GM21390 (cell line): ENCODE measurements around the gene DUSP7.

Experiments used
- ATAC-seq: cut with Tn5 transposase; IDR thresholded peaks from one replicate; pipeline ENCODE4 v1.9.1; 2021; ENCODE audit not compliant: unreplicated experiment

DUSP7 gene

DNA sequence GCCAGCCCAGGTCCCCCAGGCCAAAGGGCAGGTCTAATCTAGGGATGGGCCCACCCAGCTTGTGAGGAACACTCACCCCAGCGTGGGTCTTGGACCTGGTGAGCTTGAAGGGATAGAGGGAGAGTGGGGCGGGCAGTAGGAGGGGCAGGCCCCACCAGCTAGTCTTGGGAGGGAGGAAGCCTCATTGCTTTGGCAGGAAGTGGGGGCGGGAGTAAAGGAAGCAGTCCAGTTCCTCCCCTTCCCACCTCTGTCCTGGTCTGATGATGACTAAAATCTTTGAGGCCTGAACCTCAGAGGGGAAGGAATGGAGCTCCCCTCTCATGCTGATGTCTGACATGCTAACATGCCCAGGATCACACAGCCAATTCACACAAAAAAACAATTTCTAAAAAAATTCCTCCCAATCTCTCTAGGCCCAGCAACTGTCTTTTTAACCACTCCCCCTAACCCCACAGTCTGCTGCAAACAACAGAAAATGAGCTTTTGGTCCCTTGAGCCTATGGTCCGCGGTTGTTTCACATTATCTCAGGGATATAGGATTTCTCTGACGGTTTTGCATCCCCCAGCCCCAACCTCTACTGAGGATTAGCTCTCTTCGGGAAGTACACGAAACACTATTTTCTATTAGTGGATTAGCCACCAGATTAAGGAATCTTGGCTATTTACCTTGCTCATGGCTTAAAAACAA, 30.7 kb upstream of the DUSP7 start:
- ATAC-seq, result no peak

DNA sequence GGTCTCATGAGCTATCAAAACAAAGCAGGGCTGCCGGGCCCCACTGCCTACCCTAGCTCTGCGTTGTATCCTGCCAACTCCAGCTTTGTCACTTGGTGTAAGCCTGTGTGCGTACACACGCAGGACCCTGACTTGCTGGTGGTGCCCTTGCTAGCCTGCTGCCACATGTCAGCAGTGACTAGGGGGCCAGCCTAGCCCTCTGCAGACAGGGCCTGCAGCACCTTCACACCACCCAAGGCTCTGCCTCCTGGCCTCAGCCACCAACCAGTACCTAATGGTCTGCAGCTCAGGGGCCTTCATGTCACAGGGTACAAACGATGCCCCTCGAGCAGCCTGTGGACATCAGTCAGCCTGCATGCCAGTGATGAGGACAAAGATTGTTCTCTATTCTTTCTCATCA, 30.1 kb upstream of the DUSP7 start:
- ATAC-seq, result no peak

DNA sequence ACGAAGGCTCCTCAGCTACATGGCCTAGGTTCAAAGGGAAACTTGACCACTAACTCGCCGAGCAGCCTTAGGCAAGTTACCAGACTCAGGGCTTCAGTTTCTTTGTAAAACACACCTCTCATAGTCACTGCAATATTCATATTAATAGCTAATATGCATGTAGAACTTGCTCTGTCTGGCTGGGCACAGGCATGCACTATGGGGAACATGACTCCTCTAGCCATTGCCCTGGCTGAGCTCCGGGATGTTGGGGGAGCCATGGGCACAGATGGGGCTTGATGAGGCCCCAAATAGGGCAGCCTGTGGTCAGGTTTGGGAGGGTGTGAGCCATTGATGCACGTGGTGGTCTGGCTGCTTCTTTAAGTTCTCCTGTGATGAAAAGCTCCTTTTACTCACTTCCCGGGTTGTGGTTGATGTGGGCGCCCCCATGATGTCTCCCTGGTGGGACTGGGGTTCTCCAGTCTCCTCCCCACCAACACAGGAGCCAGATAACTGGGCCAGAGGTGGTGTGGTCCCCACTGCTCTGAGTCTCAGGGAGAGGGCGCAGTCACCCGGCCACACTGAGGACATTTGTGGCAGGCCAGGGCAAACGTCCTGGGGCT, 29.4 kb upstream of the DUSP7 start:
- ATAC-seq, result no peak

DNA sequence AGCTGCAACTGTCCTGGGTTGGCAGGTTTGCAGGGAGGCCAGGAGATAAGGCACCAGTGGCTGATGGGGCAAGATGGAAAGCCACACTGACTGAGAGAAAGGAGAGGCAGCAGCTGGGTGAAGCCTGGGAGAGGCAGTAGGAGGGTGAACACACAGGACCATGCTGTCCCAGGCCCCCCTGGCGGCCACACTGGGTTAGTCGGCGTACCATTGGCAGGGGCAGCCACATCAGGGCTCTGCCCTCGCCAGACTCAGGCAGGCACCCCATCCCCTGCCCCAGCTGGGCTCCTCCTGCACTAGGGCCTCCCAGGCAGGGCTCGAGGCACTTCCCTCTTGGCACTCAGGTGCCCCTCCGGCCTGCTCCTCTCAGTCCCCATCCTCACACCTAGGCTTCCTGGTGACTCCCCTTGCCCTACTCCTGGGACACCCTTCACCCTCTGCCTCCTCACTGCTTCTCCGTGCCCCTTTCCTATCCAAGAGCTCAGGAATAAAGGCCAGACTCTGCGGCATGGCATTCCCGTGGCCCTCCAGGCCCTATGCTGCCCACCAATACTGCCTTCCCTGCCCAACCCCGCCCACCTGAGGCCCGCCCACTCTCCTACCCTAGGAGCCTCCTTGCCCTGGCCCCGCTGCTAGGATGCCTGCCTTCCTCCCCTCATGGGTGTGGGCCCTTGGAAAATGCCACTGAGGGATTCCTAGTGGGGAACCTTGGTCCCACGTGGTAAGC, 28.7 kb upstream of the DUSP7 start:
- no peak for ATAC-seq

DNA sequence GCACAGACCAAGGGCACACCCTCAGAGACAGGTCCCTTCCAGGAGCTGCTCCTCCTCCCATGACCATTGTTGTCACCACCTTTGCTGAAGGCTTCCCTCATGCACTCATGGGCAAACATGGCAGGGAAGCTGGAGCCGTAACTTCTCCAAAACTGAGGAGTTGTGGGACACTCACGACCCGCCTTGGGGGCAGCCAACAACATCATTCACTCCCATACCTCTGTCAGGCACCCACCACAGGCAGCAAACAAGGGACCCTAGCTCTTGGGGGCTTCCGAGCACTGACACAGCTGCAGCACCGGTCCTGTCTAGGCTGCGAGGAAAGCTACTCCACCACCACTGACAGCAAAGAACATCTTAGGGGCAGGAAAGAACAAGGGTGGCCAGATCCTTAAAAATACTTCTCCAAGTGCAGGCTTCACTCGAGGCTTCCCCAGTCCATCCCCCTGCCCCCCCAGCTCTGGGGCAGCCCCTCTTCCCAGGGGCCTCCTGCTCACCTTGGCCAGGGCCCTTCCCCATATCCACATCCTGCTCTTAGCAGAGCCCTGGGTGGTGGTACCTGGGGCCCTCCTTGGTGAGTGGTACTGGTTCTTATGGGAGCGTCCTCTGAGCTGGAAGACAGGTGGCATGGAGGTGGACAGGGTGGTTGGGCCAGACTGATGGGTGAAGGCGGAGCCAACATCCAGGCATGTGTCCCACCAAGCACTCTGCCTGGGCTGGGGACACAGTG, 28.0 kb upstream of the DUSP7 start:
- no peak for ATAC-seq

DNA sequence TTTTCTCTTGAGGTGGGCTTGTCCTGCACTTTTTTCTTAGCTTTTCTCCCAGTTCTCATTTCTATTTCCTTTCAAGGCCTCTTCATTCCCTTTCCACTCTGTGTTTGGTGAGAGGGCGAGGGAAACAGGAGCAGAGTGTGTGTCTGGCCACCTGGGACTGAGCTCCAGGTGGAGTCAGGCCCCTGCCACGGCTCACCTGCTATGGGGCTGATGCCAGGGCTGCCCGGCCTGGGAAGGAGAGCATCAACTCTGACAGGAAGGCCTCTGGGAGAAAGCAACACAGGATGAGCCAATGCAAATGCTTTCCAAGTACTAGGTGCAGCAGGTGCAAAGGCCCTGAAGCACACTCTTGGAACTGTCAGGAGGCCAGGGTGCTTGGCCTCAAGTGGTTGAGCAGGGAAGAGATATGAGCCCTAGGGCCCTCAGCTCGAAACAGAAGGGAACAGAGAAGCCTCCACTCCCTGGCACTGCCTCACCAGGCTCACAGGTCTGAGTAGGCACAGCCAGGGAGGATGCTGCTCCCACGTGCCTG, 27.3 kb upstream of the DUSP7 start:
- no peak for ATAC-seq

DNA sequence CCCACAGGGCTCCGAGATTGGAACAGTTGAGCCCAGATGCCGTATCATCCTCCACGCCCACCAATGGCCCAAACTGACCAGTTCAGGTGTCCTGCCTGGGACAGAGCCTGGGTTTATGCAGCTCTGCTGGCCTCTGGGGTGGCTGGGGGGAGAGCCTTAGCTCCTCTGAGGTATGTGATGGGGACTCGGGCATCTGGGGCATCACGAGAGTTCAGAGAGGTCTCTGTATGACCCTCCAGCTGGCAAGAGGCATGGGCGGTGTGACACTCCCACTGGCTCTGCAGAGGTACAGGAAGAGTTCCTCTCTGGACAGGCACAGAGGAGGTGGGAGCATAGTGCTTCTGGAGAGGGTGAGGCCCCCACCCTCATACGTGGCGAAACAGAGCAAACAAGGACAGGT, 26.6 kb upstream of the DUSP7 start:
- no peak for ATAC-seq

DNA sequence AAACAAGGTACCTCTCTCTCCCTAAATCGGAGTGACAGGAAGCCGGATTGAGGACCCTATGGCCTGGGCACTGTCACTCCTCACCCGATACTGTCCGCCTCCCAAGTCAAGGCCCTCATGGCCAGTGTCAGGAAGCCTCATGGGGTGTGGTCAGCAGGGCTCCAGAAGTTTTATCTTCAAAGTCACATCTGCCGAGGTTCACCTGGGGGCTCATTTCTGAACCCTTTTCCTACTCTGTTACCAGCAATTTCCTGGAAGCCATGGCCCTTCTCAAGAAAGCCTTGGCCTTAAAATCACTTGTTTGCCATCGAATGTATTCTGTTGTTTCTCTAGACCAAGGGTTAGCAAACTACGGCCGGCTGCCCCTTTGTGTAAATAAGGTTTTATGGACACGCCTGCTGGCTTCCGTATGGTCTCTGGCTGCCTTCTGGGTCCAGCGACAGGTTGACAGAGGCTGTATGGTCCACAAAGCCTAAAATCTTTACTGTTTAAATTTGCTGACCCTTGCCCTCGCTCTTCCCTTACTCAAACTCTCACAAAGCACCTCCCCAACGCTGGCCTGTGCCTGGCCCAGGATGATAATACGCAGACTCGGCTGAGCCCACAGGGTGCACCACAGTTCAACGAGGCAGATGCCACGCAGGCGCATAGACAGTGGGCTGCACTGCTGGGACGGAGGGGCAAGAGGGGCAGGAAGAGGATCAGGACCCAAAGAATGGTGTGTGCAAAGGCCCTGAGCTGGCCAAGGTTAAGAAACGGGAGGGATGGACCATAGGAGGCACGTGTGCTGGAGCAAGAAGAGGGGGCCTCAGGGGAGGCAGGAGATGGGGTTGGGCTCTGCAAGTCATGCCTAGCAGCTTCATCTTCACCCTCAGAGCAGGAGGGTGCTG, 24.7 kb upstream of the DUSP7 start:
- no peak for ATAC-seq

DNA sequence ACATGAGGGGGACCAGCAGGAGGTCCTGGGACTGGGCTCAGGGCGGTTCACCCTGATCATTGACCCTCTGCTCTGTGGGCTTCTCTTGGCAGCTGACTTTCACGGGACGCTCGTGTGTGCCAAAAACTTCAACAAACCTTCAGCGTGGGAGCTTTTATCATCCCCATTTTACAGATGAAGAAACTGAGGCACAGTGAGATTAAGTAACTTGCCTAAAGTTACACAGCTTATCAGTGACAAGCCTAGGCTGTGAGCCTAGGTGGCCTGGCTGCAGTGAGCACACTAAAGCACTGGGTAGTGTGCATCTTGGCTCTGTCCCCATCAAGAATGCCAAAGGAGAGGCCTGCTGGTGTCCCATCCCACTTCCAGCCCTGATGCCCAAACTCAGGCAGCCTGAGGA, 23.6 kb upstream of the DUSP7 start:
- no peak for ATAC-seq

DNA sequence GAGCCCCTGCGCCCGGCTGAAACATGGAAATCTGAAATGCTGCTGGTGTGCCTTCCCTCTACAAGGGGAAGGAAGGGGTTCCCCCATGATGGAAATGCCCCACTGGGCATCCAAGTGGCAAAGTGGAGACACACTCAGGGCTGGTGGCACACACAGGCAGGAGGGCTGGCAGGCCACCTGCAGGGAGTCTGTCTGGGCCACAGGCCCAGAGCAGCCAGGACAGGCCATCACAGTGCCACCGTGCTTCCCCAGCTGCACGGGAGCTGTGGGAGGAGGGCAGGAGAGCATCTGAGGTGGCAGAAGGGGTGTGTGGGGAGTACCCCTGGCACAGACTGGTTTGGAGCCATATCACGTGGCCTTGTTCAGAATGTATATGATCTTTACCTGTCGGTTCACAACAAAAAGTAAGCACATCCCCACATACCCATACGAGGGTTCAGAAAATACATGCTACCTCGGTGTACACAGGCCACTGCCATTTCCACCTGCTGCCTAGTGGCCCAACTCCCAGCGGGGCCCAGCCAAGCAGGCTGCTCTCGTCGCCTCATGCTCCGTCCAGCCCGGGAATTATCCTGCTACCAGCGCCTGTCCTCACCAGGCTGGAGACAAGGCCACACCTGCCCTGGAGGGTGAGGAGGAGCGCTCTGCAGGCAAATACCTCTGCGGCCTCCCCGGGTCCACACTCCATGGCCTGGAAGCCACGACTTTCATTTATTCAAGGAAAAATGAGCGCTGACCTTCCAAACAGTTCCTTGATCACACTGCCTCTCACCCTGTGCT, 22.6 kb upstream of the DUSP7 start:
- ATAC-seq, result no peak

DNA sequence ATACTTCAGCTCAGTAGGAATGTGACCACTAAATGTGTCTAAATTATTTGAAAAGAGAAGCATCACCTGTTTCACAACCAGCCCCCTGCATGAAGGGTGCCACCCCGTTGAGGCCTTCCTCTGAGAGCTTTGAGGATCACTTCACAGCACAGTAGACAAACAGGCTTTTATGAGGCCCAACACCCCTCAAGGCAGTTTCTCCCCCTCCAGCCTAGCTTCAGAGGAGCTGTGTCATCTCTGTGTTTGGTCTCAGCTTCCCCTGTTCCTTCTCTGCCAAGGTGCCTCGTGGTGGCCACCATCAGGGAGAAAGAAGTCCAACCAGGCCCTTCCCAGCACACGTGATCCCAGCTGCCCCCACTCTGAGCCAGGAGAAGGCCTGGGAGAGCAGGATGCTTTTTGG, 21.6 kb upstream of the DUSP7 start:
- ATAC-seq, result no peak

DNA sequence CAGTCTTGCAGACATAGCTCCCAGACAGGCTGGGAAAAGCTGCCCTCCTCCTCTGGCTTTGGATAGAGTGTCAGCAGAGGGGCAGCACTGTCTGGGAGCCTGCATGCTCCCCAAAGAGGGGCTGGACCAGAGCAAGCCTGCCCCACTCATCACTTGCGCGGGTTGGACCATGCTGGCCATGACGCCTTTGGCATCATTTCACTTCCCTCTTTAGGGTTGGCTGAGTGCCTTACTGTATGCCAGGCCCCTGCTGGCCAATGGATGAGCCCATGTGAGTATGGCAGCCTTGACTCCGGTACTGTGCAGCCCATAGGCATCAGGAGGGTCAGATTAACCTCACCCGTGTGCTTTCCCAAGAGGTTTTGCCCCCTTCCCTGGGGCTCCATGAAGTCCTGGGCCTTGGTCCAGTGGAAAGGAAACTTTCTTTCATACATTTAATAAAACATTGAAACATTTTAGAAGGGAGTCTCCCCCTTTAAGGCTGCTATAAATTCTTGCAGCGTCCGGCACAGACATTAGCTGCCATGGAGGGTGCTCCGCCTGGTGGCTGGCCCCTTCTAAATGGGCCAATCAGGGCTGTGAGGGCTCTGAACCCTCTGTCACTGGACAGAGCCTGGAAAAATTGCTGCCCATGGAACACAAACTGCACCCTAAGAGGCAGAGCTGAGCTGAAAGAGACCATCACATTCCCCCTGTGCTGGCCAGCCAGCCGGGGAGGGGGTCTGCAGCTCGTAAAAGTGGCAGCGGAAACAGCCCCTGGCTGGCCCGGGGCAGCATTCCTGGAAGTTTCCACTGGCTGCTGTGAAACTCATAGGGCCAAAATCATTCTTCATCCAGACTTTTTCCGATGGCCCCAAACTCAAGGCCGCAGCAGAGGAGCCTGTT, 20.8 kb upstream of the DUSP7 start:
- ATAC-seq, result no peak

DNA sequence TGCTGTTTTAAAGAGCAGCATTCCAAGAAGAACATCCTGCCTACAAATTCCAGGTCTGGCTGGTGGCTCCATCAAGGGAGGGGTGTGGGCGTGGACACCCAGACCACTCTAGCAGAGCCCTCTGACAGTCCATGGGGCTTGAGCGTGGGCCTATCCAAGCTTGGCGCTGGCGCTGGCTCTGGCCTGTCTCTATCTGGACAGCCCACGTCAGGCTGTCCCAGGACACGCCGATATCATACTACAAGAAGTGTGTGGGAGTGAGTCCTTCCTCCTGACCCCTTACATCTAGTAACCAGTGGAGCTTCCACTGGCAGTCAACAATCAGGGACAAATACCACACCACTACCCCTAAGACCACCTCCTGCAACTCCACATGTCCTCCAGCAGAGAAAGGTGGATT, 17.1 kb upstream of the DUSP7 start:
- ATAC-seq, result no peak

DNA sequence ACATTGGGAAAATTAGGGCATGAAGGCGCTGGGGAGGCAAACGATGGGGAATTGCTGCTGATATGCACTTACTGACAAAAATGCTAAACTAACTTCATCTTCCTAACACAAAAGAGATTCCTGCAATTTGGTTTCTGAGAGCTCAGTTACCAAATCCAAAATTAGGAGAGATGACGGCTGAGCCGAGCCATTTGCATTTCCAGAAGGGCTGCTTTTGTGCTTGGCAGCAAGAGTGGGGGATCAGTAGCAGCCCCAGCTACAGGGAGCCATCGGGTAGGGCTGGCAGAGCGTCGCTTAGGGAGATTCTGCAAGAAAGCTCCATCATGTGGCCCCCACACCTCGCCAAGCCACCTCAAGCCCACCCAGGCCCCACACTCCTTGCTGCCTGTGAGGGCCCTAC, 16.1 kb upstream of the DUSP7 start:
- ATAC-seq, result no peak

DNA sequence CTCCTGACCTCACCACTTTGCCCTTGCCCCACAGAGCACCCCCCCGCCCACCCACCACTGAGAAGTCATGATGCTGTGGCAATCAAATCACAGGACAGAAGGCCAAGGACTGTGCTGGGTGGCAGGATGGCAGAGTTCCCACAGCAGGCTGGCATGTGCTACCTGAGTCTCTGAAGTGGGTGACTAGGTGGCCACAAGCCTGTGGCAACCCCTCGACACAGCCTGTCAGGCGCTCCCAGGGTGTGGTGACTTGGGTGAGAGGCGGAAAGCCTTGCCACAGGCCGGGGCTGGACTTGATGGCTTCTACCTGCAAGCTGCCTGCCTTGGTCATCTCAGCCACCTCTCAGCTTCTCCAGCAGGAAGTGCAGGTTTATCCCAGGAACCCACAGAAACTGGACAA, 15.6 kb upstream of the DUSP7 start:
- no peak for ATAC-seq

DNA sequence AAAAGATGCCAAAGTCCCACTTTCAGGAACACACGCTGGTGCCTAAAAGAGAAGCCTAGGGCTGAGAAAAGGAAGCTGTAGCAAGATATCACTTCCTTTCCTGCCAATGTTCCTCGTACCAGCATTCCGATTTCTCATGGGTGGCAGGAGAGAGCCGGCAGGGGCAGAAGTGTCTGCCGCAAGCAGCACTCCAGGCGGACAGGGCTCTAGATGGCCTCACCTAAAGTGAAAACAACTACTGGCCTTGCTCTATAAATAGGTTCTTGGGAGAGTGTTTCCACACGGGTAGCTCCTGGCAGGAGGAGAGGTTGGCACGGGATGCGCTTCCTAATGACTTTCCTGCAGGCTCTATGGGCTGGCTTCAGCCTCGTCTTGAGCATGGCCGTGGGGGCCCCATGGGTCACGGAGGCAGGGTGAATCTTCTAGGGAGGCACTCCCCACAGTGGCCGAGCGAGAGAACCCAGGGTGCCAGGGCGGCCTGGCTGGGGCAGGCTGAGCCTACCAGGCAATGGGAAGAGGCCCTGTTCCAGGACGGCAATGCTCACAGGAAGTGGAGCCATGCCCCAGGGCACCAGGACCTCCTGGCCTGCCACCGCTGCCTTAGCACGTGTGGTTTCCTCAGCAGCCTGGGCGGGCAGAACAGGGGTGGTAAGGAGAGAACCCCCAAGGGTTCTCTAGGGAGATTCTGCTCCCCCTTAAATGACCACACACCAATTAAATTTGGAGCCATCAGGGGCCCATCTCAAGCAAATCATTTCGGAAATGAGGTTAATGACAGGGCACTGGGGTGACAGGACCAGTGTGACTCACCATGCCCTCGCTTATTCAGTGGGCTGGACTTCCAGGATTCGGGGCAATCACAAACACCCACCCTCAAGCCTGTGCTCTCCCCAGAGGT, 14.6 kb upstream of the DUSP7 start:
- ATAC-seq, result no peak

DNA sequence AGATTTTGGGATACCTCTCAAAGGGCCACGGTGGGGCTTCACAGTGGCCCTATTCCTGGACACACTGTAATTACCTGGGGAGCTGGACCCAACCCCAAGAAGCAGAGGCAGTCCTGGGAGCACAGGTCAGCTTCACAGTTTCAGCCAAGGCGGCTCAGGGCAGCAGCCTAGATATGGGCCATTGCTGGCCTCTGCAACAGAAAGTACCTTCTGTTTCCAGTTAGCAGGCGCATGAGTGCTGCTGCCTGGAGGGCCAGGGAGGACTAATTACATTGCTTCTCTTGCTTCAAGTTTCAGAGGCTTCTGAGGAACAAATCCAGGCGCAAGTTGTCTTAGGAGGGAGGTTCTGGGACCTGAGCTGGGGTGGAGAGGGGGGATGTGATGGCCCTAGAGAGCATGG, 13.5 kb upstream of the DUSP7 start:
- no peak for ATAC-seq

DNA sequence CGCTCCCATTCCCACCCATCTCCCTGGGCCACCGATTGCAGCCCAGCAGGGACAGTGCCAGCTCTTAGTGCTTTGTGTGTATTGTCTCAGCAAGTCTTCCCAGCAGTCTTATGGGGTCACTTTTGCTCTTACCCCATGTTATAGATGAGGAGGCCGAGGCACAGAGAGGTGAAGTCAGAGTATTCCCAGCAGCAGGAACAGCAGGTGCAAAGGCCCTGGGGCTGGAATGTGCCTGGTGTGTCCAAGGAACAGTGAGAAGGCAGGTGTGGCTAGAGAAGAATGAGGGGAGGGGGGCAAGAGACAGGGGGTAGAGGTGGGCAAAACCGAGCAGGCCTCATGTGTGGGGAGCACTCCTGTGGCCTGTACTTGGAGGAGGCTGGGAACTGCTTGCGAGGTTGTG, 12.8 kb upstream of the DUSP7 start:
- ATAC-seq, result no peak
